Vagina (tissue), 2 donors: Measurements from ENCODE around the gene WDR87.

Source experiments
- POLR2A ChIP-seq, 2 donors: fragments of 450-650 bp; IDR thresholded peaks; one replicate each; pipeline ENCODE4 v1.6.1; 2017; ENCODE audit warnings: antibody characterized with exemption in 2 of 2, mild to moderate bottlenecking in 2 of 2, moderate library complexity in 2 of 2
- TF ChIP-seq, protein P1 (sequence below), 3 experiments: fragments of 450-650 bp in 2 of 3; fragments of 200-600 bp in 1 of 3; sonication (generic) in 1 of 3; IDR thresholded peaks; one replicate each; pipeline ENCODE4 v1.5.1; 2017 to 2019; ENCODE audit warnings: antibody characterized with exemption in 3 of 3, mild to moderate bottlenecking in 2 of 3, moderate library complexity in 2 of 3

DNA sequence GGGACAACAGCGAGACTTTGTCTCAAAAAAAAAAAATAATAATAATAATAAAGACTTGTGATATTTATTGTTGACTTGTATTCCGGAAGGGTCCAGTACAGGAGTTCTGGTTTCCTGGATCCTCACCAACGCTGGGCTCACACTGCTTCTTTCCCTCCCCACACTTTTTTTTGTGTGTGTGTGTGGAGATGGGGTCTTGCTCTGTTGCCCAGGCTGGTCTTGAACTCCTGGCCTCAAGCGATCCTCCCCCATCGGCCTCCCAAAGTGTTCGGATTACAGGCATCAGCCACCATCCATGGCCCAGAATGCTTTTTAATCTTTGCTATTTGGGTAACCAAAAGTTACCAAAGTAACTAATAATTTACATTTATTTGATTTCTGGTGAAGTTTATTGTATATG is 39.7 kb upstream of the WDR87 start:
- TF ChIP-seq, protein P1, sequence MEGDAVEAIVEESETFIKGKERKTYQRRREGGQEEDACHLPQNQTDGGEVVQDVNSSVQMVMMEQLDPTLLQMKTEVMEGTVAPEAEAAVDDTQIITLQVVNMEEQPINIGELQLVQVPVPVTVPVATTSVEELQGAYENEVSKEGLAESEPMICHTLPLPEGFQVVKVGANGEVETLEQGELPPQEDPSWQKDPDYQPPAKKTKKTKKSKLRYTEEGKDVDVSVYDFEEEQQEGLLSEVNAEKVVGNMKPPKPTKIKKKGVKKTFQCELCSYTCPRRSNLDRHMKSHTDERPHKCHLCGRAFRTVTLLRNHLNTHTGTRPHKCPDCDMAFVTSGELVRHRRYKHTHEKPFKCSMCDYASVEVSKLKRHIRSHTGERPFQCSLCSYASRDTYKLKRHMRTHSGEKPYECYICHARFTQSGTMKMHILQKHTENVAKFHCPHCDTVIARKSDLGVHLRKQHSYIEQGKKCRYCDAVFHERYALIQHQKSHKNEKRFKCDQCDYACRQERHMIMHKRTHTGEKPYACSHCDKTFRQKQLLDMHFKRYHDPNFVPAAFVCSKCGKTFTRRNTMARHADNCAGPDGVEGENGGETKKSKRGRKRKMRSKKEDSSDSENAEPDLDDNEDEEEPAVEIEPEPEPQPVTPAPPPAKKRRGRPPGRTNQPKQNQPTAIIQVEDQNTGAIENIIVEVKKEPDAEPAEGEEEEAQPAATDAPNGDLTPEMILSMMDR (IDR thresholded peaks at IDR 0.05), result no peak
- TF ChIP-seq POLR2A (IDR thresholded peaks at IDR 0.05), result no peak
